H1 (cell line): ENCODE measurements around the gene TRIM7. TPM values are rescaled to one million over a fixed set of nuclear protein-coding genes. Genes with fewer than 3 reads are reported as not detected.

ENCODE experiments used
- CTCF ChIA-PET: fragments of 300-600 bp; sonication (Branson Sonifier 250); formaldehyde crosslinking; loops from one replicate; lab custom pipeline; 2021; ENCODE audit not compliant: partially characterized antibody; lab: Charles Lee
- POLR2A ChIA-PET: fragments of 300-600 bp; sonication (Branson Sonifier 250); formaldehyde crosslinking; loops from one replicate; lab custom pipeline; 2021; ENCODE audit warnings: inconsistent platforms; ENCODE audit not compliant: partially characterized antibody; lab: Charles Lee
- DNase-seq, 2 experiments: peaks; one replicate each; pipeline versions ENCODE4 v3.0.0 to v3.0.0-alpha.2; 2010 to 2022; ENCODE audit warnings: low spot score in 2 of 2, low read depth in 1 of 2, mixed read lengths in 1 of 2
- FAIRE-seq: peaks from 2 replicates; lab custom pipeline; 2011; peaks lifted over from hg19 to GRCh38; lab: Jason Lieb, UNC
- H2AFZ ChIP-seq: 2 replicates; pipeline ENCODE4 v1.8.1; 2012; ENCODE audit warnings: low read length, inconsistent platforms
- H2AK5ac ChIP-seq: 2 replicates; pipeline ENCODE4 v1.6.1; 2013; ENCODE audit warnings: low read depth, low read length
- H2BK120ac ChIP-seq: replicated peaks from 2 replicates; pipeline ENCODE3; 2013; ENCODE audit warnings: low read depth, low read length, inconsistent platforms
- H2BK12ac ChIP-seq: 2 replicates; pipeline ENCODE4 v1.6.1; 2013; ENCODE audit warnings: low read depth, low read length
- H2BK15ac ChIP-seq: 2 replicates; pipeline ENCODE4 v1.6.1; 2013; ENCODE audit warnings: low read length
- H2BK20ac ChIP-seq: 2 replicates; pipeline ENCODE4 v1.6.1; 2013; ENCODE audit warnings: low read length
- H2BK5ac ChIP-seq: 2 replicates; pipeline ENCODE4 v1.6.1; 2013; ENCODE audit warnings: low read depth, low read length
- H3K14ac ChIP-seq: 2 replicates; pipeline ENCODE4 v1.6.1; 2013; ENCODE audit warnings: inconsistent platforms; ENCODE audit not compliant: insufficient read length
- H3K18ac ChIP-seq: 2 replicates; pipeline ENCODE4 v1.6.1; 2013; ENCODE audit warnings: low read length; ENCODE audit errors: extremely low read depth
- H3K23ac ChIP-seq: 2 replicates; pipeline ENCODE4 v1.6.1; 2013; ENCODE audit warnings: inconsistent platforms; ENCODE audit not compliant: insufficient read length
- H3K23me2 ChIP-seq: 2 replicates; pipeline ENCODE4 v1.6.1; 2013; ENCODE audit warnings: low read depth, low read length
- H3K27ac ChIP-seq: 2 replicates; pipeline ENCODE4 v1.6.1; 2011; ENCODE audit warnings: low read depth, low read length, inconsistent platforms
- H3K27me3 ChIP-seq, 4 experiments: replicated peaks in 1 of 4; 1 replicate in 1 of 4; 2 replicates in 3 of 4; pipeline versions ENCODE4 v1.6.1 to v1.8.1; 2011 to 2013; ENCODE audit warnings: low read length in 3 of 4, mild to moderate bottlenecking in 3 of 4, inconsistent platforms in 2 of 4, mixed read lengths in 2 of 4, moderate library complexity in 1 of 4; ENCODE audit not compliant: control insufficient read depth in 3 of 4, insufficient read depth in 3 of 4; ENCODE audit errors: extremely low read depth in 1 of 4
- H3K36me3 ChIP-seq, 4 experiments: 2 replicates each; pipeline versions ENCODE4 v1.6.1 to v1.8.1; 2011 to 2013; ENCODE audit warnings: mild to moderate bottlenecking in 4 of 4, low read length in 3 of 4, moderate library complexity in 2 of 4, control low read depth in 1 of 4, inconsistent platforms in 1 of 4; ENCODE audit not compliant: insufficient read depth in 4 of 4, control insufficient read depth in 2 of 4
- H3K4ac ChIP-seq: replicated peaks from 2 replicates; pipeline ENCODE3; 2013; ENCODE audit warnings: low read length, low read depth, mixed read lengths, inconsistent platforms; ENCODE audit not compliant: insufficient read length
- H3K4me1 ChIP-seq, 4 experiments: replicated peaks in 1 of 4; 1 replicate in 1 of 4; 2 replicates in 3 of 4; pipeline versions ENCODE4 v1.6.1 to v1.8.1; 2011 to 2013; ENCODE audit warnings: low read length in 3 of 4, inconsistent platforms in 2 of 4, mixed read lengths in 1 of 4; ENCODE audit not compliant: insufficient read depth in 4 of 4, control insufficient read depth in 3 of 4
- H3K4me2 ChIP-seq, 2 experiments: 2 replicates each; pipeline versions ENCODE4 v1.6.1 to v1.8.1; 2011 to 2013; ENCODE audit warnings: low read depth in 2 of 2, low read length in 2 of 2, control low read depth in 1 of 2, inconsistent platforms in 1 of 2, mild to moderate bottlenecking in 1 of 2; ENCODE audit not compliant: insufficient read depth in 1 of 2
- H3K4me3 ChIP-seq, 4 experiments: fragments of 200-600, 300-600 bp in 1 of 4; sonication (generic), shearing (Covaris generic), sonication (Bioruptor Twin) in 1 of 4; 2 replicates each; pipeline versions ENCODE4 v1.5.1 to v1.8.1; 2011 to 2016; ENCODE audit warnings: low read length in 4 of 4, low read depth in 3 of 4, control low read depth in 2 of 4, inconsistent platforms in 2 of 4, mild to moderate bottlenecking in 2 of 4, mixed read lengths in 1 of 4, moderate library complexity in 1 of 4; ENCODE audit not compliant: insufficient read depth in 2 of 4; ENCODE audit errors: extremely low read depth in 1 of 4
- H3K56ac ChIP-seq: replicated peaks from 2 replicates; pipeline ENCODE3; 2013; ENCODE audit warnings: low read depth, mild to moderate bottlenecking, mixed read lengths, low read length, inconsistent platforms; ENCODE audit not compliant: insufficient read length
- H3K79me1 ChIP-seq: 2 replicates; pipeline ENCODE4 v1.6.1; 2013; ENCODE audit warnings: low read depth, low read length, control low read depth
- H3K79me2 ChIP-seq, 2 experiments: 2 replicates each; pipeline versions ENCODE4 v1.6.1 to v1.8.1; 2012 to 2013; ENCODE audit warnings: low read length in 2 of 2, mild to moderate bottlenecking in 2 of 2, inconsistent platforms in 1 of 2; ENCODE audit not compliant: insufficient read depth in 2 of 2, control insufficient read depth in 1 of 2
- H3K9ac ChIP-seq, 4 experiments: replicated peaks in 1 of 4; 1 replicate in 1 of 4; 2 replicates in 3 of 4; pipeline versions ENCODE4 v1.6.1 to v1.8.1; 2011 to 2013; ENCODE audit warnings: low read depth in 3 of 4, low read length in 3 of 4, control low read depth in 2 of 4, mild to moderate bottlenecking in 2 of 4, moderate library complexity in 2 of 4, inconsistent platforms in 1 of 4; ENCODE audit errors: extremely low read depth in 1 of 4
- H3K9me3 ChIP-seq, 2 experiments: 2 replicates each; pipeline versions ENCODE4 v1.6.1 to v1.8.1; 2012 to 2013; ENCODE audit warnings: mild to moderate bottlenecking in 2 of 2, moderate library complexity in 2 of 2, control low read depth in 1 of 2, inconsistent platforms in 1 of 2, low read depth in 1 of 2, low read length in 1 of 2, mixed read lengths in 1 of 2; ENCODE audit not compliant: insufficient read depth in 2 of 2
- H4K20me1 ChIP-seq, 2 experiments: replicated peaks in 1 of 2; 2 replicates each; pipeline versions ENCODE3 to v1.8.1; 2011 to 2013; ENCODE audit warnings: inconsistent platforms in 2 of 2, low read length in 2 of 2, mild to moderate bottlenecking in 1 of 2; ENCODE audit not compliant: insufficient read depth in 2 of 2, control insufficient read depth in 1 of 2
- H4K5ac ChIP-seq: 2 replicates; pipeline ENCODE4 v1.6.1; 2013; ENCODE audit warnings: low read length, low read depth, mixed read lengths, inconsistent platforms; ENCODE audit not compliant: insufficient read length
- H4K8ac ChIP-seq: 2 replicates; pipeline ENCODE4 v1.8.0; 2013; ENCODE audit warnings: mild to moderate bottlenecking, moderate library complexity, low read length, inconsistent platforms; ENCODE audit not compliant: insufficient read depth; ENCODE audit errors: extremely low read depth
- H4K91ac ChIP-seq: replicated peaks from 2 replicates; pipeline ENCODE3; 2013; ENCODE audit warnings: low read length, mixed read lengths, inconsistent platforms; ENCODE audit not compliant: insufficient read length
- ASH2L ChIP-seq: fragments of 200-600, 300-600 bp; sonication (generic); IDR thresholded peaks from one replicate; pipeline ENCODE4 v1.7.1; 2017; ENCODE audit warnings: low read length
- BCL11A ChIP-seq, 2 experiments: IDR thresholded peaks; one replicate each; pipeline ENCODE4 v1.6.1; 2011; ENCODE audit warnings: low read depth in 2 of 2, low read length in 2 of 2, mild to moderate bottlenecking in 2 of 2
- CTBP2 ChIP-seq: IDR thresholded peaks from 2 replicates; pipeline ENCODE4 v1.7.0; 2011; ENCODE audit warnings: borderline replicate concordance, mild to moderate bottlenecking, moderate library complexity, mixed read lengths, low read length; ENCODE audit not compliant: insufficient read depth, insufficient read length
- JUN ChIP-seq: IDR thresholded peaks from 2 replicates; pipeline ENCODE4 v1.6.1; 2011; ENCODE audit warnings: low read depth, mild to moderate bottlenecking, improper control_type of control experiment, low read length
- KDM1A ChIP-seq: fragments of 200-600, 300-600 bp; sonication (generic); IDR thresholded peaks from 2 replicates; pipeline ENCODE4 v1.7.1; 2016; ENCODE audit warnings: mild to moderate bottlenecking, low read length, borderline replicate concordance
- POLR2AphosphoS5 ChIP-seq: IDR thresholded peaks from 2 replicates; pipeline ENCODE4 v1.6.1; 2011; ENCODE audit warnings: low read depth, low read length
- RAD21 ChIP-seq, 2 experiments: IDR thresholded peaks in 1 of 2; conservative IDR thresholded peaks in 1 of 2; 2 replicates each; pipeline ENCODE4 v1.6.1; 2011; ENCODE audit warnings: low read depth in 2 of 2, low read length in 2 of 2, improper control_type of control experiment in 1 of 2, inconsistent platforms in 1 of 2, mild to moderate bottlenecking in 1 of 2, moderate library complexity in 1 of 2
- SIRT6 ChIP-seq: IDR thresholded peaks from one replicate; pipeline ENCODE4 v1.7.1; 2012; ENCODE audit warnings: low read length, inconsistent platforms
- TAF1 ChIP-seq: IDR thresholded peaks from 2 replicates; pipeline ENCODE4 v1.6.1; 2011; ENCODE audit warnings: mild to moderate bottlenecking, low read depth, low read length
- TBP ChIP-seq: IDR thresholded peaks from 2 replicates; pipeline ENCODE4 v1.6.1; 2011; ENCODE audit warnings: low read depth, low read length, improper control_type of control experiment
- YY1 ChIP-seq: IDR thresholded peaks from 2 replicates; pipeline ENCODE4 v1.6.1; 2011; ENCODE audit warnings: low read depth, mild to moderate bottlenecking, low read length
- ZNF274 ChIP-seq: IDR thresholded peaks from 2 replicates; pipeline ENCODE4 v1.7.0; 2012; ENCODE audit warnings: low read length, borderline replicate concordance; ENCODE audit errors: extremely low read depth
- WGBS, 2 experiments: shearing (Covaris generic) in 1 of 2; methylation state at CpG; one replicate each; pipeline versions ENCODE4 v1.1.6 to v1.1.7; 2013 to 2015; ENCODE audit warnings: low lambda C conversion rate in 2 of 2, mixed read lengths in 2 of 2, inconsistent platforms in 1 of 2, low coverage in 1 of 2, missing lambda C conversion rate in 1 of 2; ENCODE audit not compliant: insufficient replicate concordance in 2 of 2, insufficient coverage in 1 of 2, insufficient read length in 1 of 2; ENCODE audit errors: extremely low coverage in 1 of 2, missing lambda C conversion rate in 1 of 2; 5-methylcytosine and 5-hydroxymethylcytosine counted together
- polyA plus RNA-seq, 7 experiments: library from polyadenylated mRNA; depleted of rRNA in 3 of 7; stranded (reverse) in 5 of 7; unstranded in 2 of 7; fragments of >200 nt in 5 of 7; fragments of 200-250 nt in 2 of 7; gene quantifications; 1 replicate in 5 of 7; 2 replicates in 1 of 7; 4 replicates in 1 of 7; pipeline versions ENCODE4 v1.2.1 to v1.2.3, GENCODE V29; 2011 to 2013; ENCODE audit warnings: missing spikeins in 2 of 7, mixed read lengths in 2 of 7
- total RNA-seq: library from RNA; stranded (reverse); fragmentation: NEBNext Ultra II Directional; extraction: Animal tissue kit (Norgen Biotek cat#: 25700); gene quantifications from 2 replicates; pipeline ENCODE4 v1.2.1, GENCODE V29; 2021
- TF ChIP-seq, protein P1 (sequence below): IDR thresholded peaks from 2 replicates; pipeline ENCODE4 v1.6.1; 2011; ENCODE audit warnings: low read length, improper control_type of control experiment

TRIM7 gene
- total and polyA plus RNA-seq, 2 of the 8 experiments (the other 6 are each of a cell fraction or from before 2014, with no cell fraction given): 0.36 to 0.47 TPM

- TF ChIP-seq SIRT6 (no peak), CTBP2 (no peak), BCL11A (IDR thresholded peaks at IDR 0.05; ENCODE audit: low read depth in 2 of 2, low read length in 2 of 2) (no peak), TAF1 (no peak), YY1 (no peak), ASH2L (no peak), TBP (no peak), POLR2AphosphoS5 (no peak), ZNF274 (no peak), JUN (no peak), RAD21 (IDR thresholded peaks at IDR 0.05 in 1 of 2, conservative IDR thresholded peaks at IDR 0.05 in 1 of 2; ENCODE audit: low read depth in 2 of 2, low read length in 2 of 2) (no peak), KDM1A (no peak)
- TF ChIP-seq, protein P1, sequence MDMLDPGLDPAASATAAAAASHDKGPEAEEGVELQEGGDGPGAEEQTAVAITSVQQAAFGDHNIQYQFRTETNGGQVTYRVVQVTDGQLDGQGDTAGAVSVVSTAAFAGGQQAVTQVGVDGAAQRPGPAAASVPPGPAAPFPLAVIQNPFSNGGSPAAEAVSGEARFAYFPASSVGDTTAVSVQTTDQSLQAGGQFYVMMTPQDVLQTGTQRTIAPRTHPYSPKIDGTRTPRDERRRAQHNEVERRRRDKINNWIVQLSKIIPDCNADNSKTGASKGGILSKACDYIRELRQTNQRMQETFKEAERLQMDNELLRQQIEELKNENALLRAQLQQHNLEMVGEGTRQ: no peak
- no peak overlapping the region for H3K56ac ChIP-seq
- H2BK12ac ChIP-seq: no peak overlapping the region
- no peak overlapping the region; a peak in 1 of 4 replicates for H3K4me2 ChIP-seq
- DNase-seq (no peak), FAIRE-seq (no peak)
- no peaks in the 10 kb centered on the region; a peak in 1 of 4 replicates for H3K9me3 ChIP-seq
- H2AFZ ChIP-seq: no peak overlapping the region
- no peak overlapping the region for H2BK15ac ChIP-seq
- H3K27ac ChIP-seq: no peak overlapping the region
- no peak overlapping the region for H2BK5ac ChIP-seq
- H3K14ac ChIP-seq: no peak overlapping the region
- ChIA-PET CTCF (interaction anchor here (1.2 to 12.3 kb wide), 4 partner anchors 8 to 37 kb away, joined by 4 to 197 read pairs (median 20); partner anchors contain the start of genes TRIM41 and TRIM7), POLR2A (interaction anchor here (1.2 to 2.5 kb wide), 2 partner anchors 36 to 58 kb away, joined by 4 to 11 read pairs; partner anchors contain the start of genes RACK1 and TRIM41)
- no peak overlapping the region for H4K8ac ChIP-seq
- H3K4me3 ChIP-seq: no peak overlapping the region
- H3K27me3 ChIP-seq: peaks cover 15 to 22% (median 20%) of the 10 kb centered on the region in 4 experiments; a peak in 6 of 7 replicates
- H3K23ac ChIP-seq: no peak overlapping the region
- no peak overlapping the region for H4K91ac ChIP-seq
- no peak overlapping the region for H2AK5ac ChIP-seq
- peaks cover 0 to 11% (median 2%) of the 10 kb centered on the region in 4 experiments; a peak in 4 of 7 replicates for H3K4me1 ChIP-seq
- no peaks in the 10 kb centered on the region for H3K79me2 ChIP-seq
- no peak overlapping the region for H3K4ac ChIP-seq
- WGBS, 2 experiments: 91% methylated on average over 6 of the region's 6 CpGs; no CpG with 5 or more reads in 1 of the 2 experiments
- H3K9ac ChIP-seq: no peak overlapping the region
- no peak overlapping the region for H2BK20ac ChIP-seq
- no peak overlapping the region for H3K18ac ChIP-seq
- H3K23me2 ChIP-seq: peaks cover 28% of the 10 kb centered on the region
- no peak overlapping the region for H2BK120ac ChIP-seq
- H4K5ac ChIP-seq: no peak overlapping the region
- peaks cover 2 to 4% of the 10 kb centered on the region in 2 experiments for H4K20me1 ChIP-seq
- H3K79me1 ChIP-seq: no peaks in the 10 kb centered on the region
- H3K36me3 ChIP-seq: no peaks in the 10 kb centered on the region
Measured at GRCh38 chr5:181186022-181186421, 19.0 kb downstream of the TRIM7 start.
